Measurements from ENCODE around the gene KCTD16. TPM values are rescaled to one million over a fixed set of nuclear protein-coding genes. Genes with fewer than 3 reads are reported as not detected.

Gene KCTD16
- total and polyA plus RNA-seq, 10 donors = under 0.01 to 0.24 (median 0.17) TPM

DNA sequence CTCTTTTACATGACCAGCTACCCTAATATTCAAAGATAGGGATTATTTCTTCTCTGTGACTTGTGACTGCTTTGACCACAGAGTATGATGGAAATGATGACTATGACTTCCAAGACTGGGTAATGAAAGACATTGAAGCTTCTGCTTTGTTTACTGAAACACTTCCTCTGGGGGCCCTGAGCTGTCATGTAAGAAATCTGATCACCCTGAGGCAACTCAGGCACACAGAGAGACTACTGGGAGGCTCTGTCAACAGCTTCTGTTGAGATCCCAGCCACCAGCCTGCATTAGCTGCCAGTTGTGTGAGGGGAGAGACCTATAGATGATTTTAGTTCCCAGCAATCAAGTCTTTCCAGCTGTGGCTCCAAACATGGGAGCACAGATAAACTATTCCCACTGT is 76.5 kb downstream of the KCTD16 start:
- intact Hi-C loops (cut with DNase I; ENCODE audit: low total_unique reads) = no loop called here
- no peak for DNase-seq
- Histone ChIP-seq H3K4me3 (no peak overlapping the region), H3K36me3 (no peaks in the 10 kb centered on the region), H3K27me3 (replicated peaks in 1 of 7) (peaks cover 0 to 8% (median 0%) of the 10 kb centered on the region in 7 donors), H3K4me1 (no peaks in the 10 kb centered on the region), H3K27ac (no peak overlapping the region), H3K9me3 (no peaks in the 10 kb centered on the region)
- no peak for TF ChIP-seq POLR2AphosphoS5 (IDR thresholded peaks at IDR 0.05)
- TF ChIP-seq, protein P1, sequence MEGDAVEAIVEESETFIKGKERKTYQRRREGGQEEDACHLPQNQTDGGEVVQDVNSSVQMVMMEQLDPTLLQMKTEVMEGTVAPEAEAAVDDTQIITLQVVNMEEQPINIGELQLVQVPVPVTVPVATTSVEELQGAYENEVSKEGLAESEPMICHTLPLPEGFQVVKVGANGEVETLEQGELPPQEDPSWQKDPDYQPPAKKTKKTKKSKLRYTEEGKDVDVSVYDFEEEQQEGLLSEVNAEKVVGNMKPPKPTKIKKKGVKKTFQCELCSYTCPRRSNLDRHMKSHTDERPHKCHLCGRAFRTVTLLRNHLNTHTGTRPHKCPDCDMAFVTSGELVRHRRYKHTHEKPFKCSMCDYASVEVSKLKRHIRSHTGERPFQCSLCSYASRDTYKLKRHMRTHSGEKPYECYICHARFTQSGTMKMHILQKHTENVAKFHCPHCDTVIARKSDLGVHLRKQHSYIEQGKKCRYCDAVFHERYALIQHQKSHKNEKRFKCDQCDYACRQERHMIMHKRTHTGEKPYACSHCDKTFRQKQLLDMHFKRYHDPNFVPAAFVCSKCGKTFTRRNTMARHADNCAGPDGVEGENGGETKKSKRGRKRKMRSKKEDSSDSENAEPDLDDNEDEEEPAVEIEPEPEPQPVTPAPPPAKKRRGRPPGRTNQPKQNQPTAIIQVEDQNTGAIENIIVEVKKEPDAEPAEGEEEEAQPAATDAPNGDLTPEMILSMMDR (IDR thresholded peaks at IDR 0.05 in 8 of 11, conservative IDR thresholded peaks at IDR 0.05 in 3 of 11) = no peak

GRCh38 chr5:144248015-144248414 is 77.3 kb downstream of the KCTD16 start:
- Histone ChIP-seq H3K9me3 (no peaks in the 10 kb centered on the region), H3K4me3 (no peak overlapping the region), H3K4me1 (no peaks in the 10 kb centered on the region), H3K27ac (no peak overlapping the region), H3K36me3 (no peaks in the 10 kb centered on the region), H3K27me3 (replicated peaks in 1 of 7) (peaks cover 0 to 8% (median 0%) of the 10 kb centered on the region in 7 donors)
- TF ChIP-seq POLR2AphosphoS5 (IDR thresholded peaks at IDR 0.05) (no peak), POLR2A (IDR thresholded peaks at IDR 0.05) (no peak)
- TF ChIP-seq, protein P1 (IDR thresholded peaks at IDR 0.05 in 8 of 11, conservative IDR thresholded peaks at IDR 0.05 in 3 of 11) = no peak
- intact Hi-C loops (cut with DNase I; ENCODE audit: low total_unique reads) = no loop called here
- no peak for DNase-seq
- WGBS, 5 donors = 74 to 86% (median 80%) methylated on average over 2 of the region's 2 CpGs

DNA sequence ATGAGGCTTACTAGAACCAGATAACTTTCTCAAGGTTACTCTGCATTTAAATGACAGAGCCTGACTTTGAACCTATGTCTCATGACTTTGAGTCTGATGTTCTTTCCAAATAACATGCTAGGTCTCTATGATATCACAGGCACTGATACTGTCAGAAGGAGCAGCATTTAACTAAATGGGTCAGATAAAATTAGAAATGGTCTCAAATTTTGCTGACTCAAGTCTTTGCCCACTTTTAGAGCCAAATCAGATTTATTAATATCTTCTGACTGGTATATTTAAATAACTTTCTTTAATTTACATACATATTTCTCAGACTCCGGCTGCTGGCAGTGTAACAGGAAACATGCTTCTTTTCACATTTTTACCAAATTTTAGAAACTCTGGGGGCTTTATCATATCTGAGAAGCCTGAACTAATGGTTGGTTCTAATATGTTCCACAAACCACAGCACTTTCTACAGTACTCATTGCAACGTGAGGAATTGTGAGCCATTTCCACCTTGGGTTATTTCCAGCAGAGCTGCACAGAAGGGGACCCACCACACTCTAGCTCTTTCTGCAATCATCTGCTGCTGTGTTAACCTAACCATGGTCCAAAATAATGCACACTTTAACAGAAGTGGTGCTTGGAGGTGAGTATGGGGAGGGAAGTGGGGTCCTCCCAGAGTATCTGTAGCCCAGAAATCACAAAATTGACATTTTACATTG is 79.2 kb downstream of the KCTD16 start:
- no peak for TF ChIP-seq POLR2A (IDR thresholded peaks at IDR 0.05)
- TF ChIP-seq POLR2AphosphoS5 (IDR thresholded peaks at IDR 0.05) = no peak
- TF ChIP-seq, protein P1 (IDR thresholded peaks at IDR 0.05 in 8 of 11, conservative IDR thresholded peaks at IDR 0.05 in 3 of 11) = no peak
- 36 to 55% (median 46%) methylated on average over 2 of the region's 2 CpGs for WGBS, 5 donors
- Histone ChIP-seq H3K9me3 (no peaks in the 10 kb centered on the region), H3K27me3 (replicated peaks in 1 of 7) (peaks cover 0 to 8% (median 0%) of the 10 kb centered on the region in 7 donors), H3K36me3 (no peaks in the 10 kb centered on the region), H3K4me3 (no peak overlapping the region), H3K4me1 (no peaks in the 10 kb centered on the region), H3K27ac (no peak overlapping the region)
- DNase-seq = no peak
- intact Hi-C loops (cut with DNase I; ENCODE audit: low total_unique reads) = no loop called here

- Histone ChIP-seq H3K4me1 (no peaks in the 10 kb centered on the region), H3K9me3 (no peaks in the 10 kb centered on the region), H3K27ac (no peak overlapping the region), H3K36me3 (no peaks in the 10 kb centered on the region), H3K4me3 (no peak overlapping the region), H3K27me3 (replicated peaks in 1 of 7) (peaks cover 0 to 8% (median 0%) of the 10 kb centered on the region in 7 donors)
- WGBS, 5 donors = 83 to 89% (median 86%) methylated on average over 2 of the region's 2 CpGs
- TF ChIP-seq POLR2AphosphoS5 (IDR thresholded peaks at IDR 0.05) (no peak), POLR2A (IDR thresholded peaks at IDR 0.05) (no peak)
- TF ChIP-seq, protein P1 (IDR thresholded peaks at IDR 0.05 in 8 of 11, conservative IDR thresholded peaks at IDR 0.05 in 3 of 11) = no peak
- intact Hi-C loops (cut with DNase I; ENCODE audit: low total_unique reads) = no loop called here
- no peak for DNase-seq
Observed at GRCh38 chr5:144254552-144254951, 83.9 kb downstream of the KCTD16 start.
